SK-N-MC (cell line): ENCODE results near the gene H6PD.

ENCODE experiments used
- EZH2 ChIP-seq: fragments of 200-600 bp; sonication (generic); IDR thresholded peaks from one replicate; pipeline ENCODE4 v1.6.1; 2017; ENCODE audit warnings: antibody characterized with exemption
- FOXP2 ChIP-seq: optimal IDR thresholded peaks from 2 replicates; pipeline ENCODE3; 2011; ENCODE audit warnings: mild to moderate bottlenecking, moderate library complexity; ENCODE audit not compliant: insufficient read depth; ENCODE audit errors: extremely low read length, control extremely low read depth
- POLR2AphosphoS5 ChIP-seq: IDR thresholded peaks from 2 replicates; pipeline ENCODE4 v1.6.1; 2012; ENCODE audit warnings: mild to moderate bottlenecking, low read depth, low read length, borderline replicate concordance

DNA sequence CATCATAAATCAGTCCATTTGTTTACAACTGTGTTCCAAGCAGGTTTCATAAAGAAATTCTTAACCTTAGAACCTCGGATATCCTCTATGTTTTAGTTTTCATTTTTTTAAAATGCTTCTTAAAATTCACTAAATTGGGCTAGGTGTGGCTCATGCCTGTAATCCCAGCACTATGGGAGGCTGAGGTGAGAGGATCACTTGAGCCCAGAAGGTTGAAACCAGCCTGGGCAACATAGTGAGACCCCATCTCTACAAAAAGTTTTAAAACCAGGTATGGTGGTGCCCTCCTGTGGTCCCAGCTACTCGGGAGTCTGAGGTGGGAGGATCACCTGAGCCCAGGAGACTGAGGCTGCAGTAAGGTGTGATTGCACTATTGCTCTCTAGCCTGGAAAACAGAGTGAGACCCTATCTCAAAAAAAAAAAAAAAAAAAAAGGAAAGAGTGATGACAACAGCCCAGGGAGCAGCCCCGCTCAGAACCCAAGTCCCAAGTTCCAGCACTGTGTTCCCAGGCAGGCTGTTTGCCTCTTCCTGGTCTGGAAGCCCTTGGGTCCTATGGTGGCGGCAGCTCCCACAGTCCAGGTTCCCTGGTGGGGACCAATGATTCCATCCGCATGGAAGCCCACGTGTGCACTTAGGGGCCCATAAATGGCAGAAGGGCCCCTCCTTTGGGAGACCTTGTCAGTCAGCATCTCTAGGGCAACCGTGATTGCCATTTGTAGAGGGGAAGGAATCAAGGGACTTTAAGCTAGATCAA, 33.4 kb downstream of the H6PD start:
- TF ChIP-seq EZH2 (no peak), POLR2AphosphoS5 (no peak), FOXP2 (no peak)
